NCI-H1092 (cell line): Measurements from ENCODE around the gene PORCN.
"Not testable (repeated sequence)": the region's sequence is repeated elsewhere in the genome, so short reads cannot be mapped to it uniquely, and the experiment has no call there.

Experiments used
- DNase-seq: peaks from one replicate; lab custom pipeline; 2025; lab: John Stamatoyannopoulos, UW

The PORCN gene

GRCh38 chrX:48512371-48512935, 3.7 kb downstream of the PORCN start:
- DNase-seq = no peak

- DNase-seq = no peak
These were observed 4.9 kb downstream of the PORCN start for GRCh38 chrX:48513670-48514069.

DNA sequence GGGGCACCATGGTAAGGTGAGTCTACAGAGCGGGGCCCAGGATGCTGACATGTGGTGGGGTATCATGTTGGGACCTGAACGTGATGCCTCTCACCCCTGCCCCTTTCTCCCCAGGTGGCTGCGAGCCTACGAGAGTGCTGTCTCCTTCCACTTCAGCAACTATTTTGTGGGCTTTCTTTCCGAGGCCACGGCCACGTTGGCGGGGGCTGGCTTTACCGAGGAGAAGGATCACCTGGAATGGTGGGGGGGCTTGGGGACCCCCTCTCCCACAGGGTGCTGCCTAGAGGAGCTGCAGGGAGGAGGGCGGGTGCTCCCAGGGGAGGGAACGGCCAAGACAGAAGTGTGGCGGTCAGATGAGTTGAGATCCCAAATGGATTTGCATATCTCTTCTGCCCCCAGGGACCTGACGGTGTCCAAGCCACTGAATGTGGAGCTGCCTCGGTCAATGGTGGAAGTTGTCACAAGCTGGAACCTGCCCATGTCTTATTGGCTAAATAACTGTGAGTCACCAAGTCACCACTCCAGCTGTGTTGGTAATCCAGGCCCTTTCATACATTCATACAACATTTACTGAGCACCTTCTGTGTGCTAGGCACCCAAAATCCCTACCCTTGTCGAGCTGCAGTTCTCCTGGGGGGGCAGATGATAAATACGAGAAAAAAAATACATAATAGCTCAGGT, 5.5 kb downstream of the PORCN start:
- no peak for DNase-seq

DNA sequence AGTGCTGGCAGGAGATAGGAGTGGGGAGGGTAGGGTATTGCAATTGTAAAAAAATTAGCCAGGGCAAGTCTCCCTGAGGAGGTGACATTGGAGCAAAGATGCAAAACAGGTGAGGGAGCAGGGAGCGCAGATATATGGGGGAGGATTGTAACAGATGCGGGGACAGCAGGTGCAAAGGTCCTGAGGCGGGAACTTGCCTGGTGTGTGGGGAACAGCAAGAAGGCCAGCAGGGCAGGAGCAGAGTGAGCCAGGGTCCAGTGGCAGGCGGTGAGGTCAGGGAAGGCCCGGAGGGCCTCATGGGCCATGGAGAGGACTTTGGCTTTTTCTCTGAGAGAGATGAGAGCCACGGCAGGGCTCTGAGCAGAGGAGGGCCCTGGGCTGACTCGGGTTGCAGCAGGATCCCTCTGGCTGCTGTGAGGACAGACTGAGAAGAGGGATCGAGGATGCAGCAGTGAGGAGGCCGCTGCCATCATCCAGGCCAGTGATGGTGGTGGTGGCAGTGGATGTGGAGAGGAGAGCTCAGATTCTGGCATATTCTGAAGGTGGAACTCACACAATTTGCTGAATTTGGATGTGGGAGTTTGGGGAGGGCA, 6.2 kb downstream of the PORCN start:
- DNase-seq = no peak

GRCh38 chrX:48515842-48516241, 7.0 kb downstream of the PORCN start:
- DNase-seq = no peak

DNA sequence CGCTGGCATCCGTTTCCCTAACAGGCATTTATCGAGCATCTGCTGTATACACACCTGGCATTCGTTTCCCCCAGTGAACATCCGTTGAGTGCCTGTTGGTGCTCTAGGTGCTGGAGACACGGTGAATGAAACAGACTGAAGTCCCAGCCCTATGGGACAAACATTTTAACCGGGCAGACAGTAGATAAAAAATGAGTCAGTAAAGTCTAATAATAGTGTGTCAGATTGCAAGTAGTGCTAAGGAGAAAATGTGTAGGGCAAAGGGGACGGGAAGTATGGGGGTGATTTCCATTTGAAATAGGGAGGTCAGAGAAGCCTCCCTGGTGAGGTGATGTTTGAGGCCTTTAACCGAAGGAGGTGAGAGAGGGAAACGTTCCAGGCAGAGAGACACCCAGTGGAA, 7.5 kb downstream of the PORCN start:
- no peak for DNase-seq

GRCh38 chrX:48516987-48517386, 8.2 kb downstream of the PORCN start:
- no peak for DNase-seq

DNA sequence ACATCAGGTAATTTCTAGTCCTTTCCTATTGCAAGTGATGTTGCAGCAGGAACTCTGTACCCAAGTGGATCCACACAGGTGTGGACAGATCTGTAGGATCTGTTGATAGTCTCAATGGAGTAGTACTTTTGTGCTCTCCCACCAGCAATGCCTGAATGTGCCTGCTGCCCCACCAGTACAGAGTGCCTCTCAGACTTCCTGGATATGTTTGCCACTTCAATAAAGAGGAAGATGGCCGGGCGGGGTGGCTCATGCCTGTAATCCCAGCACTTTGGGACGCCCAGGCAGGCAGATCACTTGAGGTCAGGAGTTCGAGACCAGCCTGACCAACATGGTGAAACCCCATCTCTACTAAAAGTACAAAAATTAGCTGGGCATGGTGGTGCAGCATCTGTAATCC, 10.7 kb downstream of the PORCN start:
- not testable (repeated sequence) for DNase-seq

GRCh38 chrX:48520455-48520854, 11.7 kb downstream of the PORCN start:
- no peak for DNase-seq

- DNase-seq = no peak
These were observed 12.2 kb downstream of the PORCN start for GRCh38 chrX:48520976-48521352.

DNA sequence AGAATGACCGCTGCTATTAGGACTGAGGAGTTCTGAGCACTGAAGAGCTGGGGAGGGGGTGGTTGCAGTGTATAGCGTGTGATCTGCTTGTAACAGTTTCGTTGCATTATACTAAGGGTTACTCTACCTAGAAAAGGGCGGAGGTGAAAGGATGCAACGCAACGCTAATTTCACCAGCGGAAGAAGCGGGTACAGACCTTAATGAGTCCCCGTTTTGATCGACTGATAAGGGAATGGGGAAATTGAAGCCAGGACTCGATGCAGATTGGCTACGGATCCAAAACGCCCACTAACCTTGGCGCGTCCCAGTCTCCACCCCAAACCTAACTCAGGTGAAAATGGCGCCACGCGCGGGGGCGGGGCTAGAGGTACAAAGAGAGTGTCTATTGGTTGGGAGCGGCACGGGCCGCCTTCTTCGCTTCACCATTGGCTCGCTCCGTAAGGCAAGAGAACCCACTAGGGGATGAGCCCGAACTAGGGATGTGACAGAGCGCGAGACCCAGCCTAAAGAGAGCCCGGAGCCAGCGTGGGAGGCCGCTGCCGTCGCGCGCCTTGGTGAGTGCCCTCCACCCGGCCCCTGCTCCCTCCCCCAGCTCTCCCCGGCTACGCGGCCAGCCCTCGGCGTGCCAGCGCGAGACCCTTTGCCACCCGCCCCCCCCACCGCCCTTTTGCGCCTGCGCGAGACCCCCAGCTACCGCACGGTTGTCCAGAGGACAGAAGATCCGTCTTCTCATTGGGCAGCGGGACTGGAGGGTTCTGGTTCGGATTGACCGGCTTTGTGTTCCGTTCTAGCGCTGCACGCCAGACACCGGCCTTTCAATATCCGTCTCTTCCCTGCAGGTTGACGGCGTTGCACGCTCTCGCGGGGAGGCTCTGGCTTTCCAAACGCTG, 12.8 kb downstream of the PORCN start, which contains the start of gene EBP:
TSS of gene EBP (plus strand) at position 456 of the 891 bp plus-strand sequence. CDS start 1,964 bp downstream, outside the sequence.
- peak; percentile 96 for DNase-seq

- DNase-seq = no peak
These were observed 13.5 kb downstream of the PORCN start for GRCh38 chrX:48522291-48522690.

- no peak for DNase-seq
These were observed 14.9 kb downstream of the PORCN start for GRCh38 chrX:48523682-48524081.

- DNase-seq = not testable (repeated sequence)
These were observed 17.1 kb downstream of the PORCN start for GRCh38 chrX:48525853-48526252.

DNA sequence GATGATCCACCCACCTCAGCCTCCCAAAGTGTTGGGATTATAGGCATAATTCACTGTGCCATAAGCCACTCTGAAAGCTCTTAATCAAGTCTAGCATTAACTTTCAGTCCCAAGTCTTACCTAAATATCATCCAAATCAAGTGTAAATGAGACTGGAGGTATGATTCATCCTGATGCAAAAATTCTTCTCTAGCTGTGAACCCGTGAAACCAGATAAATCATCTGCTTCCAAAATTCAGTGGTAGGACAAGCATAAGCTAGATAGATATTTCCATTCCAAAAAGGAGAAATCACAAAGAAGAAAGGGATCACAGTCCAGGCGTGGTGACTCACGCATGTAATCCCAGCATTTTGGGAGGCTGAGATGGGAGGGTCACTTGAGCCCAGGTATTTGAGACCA, 21.9 kb downstream of the PORCN start:
- DNase-seq = no peak

DNA sequence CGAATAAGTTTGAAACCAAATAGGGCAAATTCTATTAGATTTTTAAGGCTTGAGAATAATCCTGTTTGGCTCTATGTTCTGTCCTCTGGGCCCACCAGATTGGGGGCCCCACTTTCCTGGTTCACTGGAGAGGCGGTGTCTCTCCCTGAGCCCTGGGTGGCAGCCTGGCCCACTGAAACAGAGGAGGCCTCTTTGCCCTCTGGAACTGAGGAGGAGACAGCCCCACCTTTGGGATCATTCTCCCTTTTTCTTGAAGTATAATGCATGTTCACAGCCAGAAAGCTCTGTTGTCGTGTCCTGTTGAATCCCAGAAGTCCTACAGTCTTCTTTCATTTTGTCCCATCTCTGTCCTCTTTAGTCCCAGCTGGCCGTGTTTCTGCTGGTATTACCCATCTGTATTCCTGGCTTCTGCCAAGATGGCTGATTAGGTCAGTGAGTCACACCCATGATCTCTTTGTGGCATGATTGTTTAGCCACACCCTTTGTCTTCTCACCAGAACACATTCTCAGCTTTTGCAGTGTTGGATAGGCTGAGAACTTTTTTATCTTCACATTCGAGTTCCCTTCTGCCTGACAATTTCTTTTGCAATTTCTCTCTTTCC, 22.7 kb downstream of the PORCN start:
- no peak for DNase-seq

DNA sequence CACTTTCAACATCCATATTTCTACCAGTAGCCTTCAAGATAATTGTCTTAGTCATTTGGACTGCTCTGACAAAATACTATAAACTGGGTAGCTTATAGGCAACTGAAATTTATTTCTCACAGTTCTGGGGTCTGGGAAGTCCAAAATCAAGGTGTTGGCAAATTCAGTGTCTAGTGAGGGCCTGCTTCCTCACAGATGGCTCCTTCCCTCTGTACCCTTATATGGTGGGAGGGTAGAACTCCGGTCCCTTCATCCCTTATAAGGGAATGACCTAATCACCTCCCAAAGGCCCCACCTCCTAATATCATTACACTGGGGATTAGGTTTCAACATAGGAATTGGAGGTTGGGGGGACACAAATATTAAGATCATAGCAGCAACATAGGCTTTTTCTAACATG, 23.4 kb downstream of the PORCN start:
- DNase-seq = no peak

DNA sequence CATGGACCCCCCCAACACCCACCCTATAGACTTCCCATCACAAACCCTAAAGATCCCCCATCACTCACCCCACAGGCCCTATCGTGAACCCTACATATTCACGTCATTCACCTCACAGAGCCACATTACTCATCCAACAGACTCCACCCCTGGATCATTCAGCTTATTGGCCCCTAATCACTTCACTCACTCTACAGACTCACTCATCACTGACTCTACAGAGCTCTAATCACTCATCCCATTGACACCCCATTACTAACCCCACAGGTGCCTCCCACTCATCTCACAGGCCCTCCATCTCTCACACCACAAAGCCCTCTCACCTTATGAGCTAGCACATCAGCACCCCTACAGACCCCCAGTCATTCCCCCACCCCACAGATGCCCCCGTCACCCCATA, 24.4 kb downstream of the PORCN start:
- no peak for DNase-seq

DNA sequence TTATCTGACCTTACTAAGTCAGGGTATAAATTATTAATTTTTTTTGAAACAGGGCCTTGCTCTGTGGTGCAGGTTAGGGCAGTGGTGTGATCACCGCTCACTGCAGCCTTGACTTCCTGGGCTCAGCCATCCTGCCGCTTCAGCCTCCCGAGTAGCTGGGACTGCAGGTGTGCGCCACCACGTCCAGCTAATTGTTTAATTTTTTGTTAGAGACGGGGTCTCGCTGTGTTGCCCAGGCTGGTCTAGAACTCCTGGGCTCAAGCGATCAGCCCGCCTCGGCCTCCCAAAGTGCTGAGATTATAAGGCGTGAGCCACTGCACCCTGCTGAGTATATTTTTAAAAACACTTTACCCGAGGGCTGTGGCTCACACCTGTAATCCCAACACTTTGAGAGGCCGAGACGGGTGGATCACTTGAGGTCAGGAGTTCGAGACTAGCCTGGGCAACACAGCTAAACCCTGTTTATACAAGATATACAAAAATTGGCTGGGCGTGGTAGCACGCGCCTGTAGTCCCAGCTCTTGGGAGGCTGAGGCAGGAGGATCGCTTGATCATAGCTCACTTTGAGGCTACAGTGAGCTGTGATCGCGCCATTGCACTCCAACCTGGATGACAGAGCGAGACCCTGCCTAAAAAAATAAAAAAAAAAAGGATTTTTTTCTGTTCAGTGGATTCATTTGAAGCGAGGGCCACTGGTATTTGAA, 30.0 kb downstream of the PORCN start:
- no peak for DNase-seq

DNA sequence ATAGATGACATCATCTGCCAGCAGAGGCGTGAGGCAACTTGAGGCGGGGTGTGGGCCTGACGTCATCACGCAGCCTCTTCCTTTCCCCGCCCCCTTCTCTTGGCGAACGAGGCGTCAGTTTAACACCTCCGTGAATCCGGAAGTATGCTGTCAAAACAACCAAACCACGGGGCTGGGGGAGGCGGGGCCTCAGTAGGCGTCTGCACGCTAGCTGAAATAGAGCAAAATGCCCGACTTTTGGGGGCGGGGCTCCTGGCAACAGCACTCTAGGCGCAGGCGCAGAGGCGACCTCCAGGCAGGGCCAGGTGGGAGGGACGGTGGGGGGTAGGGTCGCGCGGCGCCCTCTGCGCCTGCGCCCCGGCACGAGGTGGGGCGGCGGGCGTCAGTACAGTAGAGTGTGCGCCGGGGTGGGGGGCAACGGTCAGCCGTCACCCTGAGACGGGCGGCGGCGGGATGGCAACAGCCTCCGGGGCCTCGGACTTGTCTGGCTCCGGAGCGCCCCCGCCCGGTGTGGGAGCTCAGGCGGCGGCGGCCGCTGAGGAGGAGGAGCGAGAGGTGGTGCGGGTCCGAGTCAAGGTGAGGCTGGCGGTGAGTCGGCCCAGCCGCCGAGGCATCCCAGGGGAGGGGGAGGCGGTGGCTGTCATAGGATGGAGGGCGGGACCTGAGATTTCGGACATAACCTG, 30.7 kb downstream of the PORCN start, which contains the start of gene TBC1D25:
TSS of gene TBC1D25 (plus strand) at position 370 of the 683 bp plus-strand sequence. CDS start at position 454, 84 bp downstream.
- DNase-seq = peak; percentile 98

- DNase-seq = peak; percentile 59
These were observed 31.2 kb downstream of the PORCN start for GRCh38 chrX:48540028-48540375.
